ENCODE measurements around the gene BDH1.

Gene BDH1

DNA sequence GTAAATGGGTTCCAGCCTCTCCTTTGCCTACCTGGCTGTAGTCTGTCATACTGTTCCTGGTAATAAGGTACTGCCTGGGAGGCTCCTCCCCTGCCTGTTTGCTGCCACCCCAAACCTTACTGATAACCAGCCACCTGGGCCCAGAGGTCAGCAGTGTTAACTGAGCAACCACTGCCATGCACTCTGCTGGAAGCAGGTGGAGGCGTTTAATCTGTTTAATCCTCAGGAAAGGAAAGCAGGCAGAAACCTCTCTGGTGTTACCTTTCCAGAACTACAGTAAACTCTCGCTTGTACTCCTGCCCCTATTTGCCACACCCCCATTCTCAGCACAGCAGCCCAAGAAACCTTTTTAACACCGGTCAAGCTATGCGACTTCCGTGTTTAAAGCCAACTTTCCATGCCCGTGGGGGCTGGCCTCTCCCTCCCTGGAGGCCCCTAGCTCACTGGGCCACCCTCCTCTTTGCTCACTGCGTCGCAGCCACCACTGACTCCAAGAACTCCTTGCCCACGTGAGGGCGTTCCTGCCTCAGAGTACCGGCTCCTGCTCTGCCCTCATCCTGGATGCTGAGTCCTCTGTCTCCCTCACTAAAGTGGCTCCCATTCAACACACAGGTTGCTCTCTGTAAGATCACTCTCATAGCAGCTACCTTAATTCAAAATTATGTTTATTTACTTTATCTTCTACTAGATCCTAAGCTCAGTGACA is 8.3 kb downstream of the BDH1 start:
- no peak for DNase-seq

DNA sequence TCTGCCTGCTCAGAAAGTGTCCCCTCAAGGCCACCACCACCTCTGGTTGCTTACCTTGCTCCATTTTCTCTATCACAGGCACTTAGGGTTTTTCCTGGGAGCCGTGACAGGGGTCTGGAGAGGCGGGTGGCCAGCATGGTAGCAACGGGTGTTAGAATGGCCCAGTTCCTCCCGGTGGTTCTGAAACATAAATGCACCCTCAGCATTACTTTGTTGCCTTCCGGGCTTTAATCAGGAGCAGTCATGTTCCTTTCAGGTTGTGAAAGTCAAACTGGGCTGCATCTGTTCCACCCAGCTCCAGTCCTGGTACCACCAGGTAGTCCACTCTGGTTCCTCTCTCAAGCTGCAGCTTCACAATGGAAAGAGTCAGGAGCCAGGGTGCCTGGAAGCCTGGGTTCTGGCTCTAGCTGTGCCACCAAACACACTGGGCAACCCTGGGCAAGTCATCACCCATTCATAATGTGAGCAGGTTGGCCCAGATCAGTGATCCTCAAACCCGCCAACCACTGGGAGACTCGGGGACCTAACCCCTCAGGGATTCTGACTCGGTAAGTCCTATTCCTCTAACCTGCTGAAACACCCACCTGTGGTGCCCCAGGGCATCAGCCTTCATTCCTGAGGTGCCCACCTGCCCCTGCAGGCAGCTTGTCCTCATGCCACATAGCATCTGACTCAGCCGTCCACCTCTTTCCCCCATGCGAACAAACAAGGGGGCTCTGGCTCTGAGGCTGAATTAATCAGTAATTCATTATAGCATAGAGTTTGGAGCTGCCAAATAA is 9.3 kb downstream of the BDH1 start:
- DNase-seq = no peak

DNA sequence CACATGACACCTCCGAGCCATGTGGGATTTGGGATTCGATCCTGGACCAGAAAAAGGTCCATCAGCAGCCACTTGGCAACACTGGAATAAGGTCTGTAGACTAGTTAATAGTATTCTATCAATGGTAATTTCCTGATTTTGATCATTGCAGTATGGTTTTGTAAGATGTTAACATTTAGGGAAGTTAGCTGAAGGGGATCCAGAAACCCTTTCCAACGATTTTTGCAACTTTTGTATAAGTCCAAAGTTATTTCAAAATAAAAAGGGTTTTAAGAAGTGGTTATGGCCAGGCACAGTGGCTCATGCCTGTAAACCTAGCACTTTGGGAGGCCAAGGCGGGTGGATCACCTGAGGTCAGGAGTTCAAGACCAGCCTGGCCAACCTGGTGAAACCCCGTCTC is 10.2 kb downstream of the BDH1 start:
- no peak for DNase-seq

DNA sequence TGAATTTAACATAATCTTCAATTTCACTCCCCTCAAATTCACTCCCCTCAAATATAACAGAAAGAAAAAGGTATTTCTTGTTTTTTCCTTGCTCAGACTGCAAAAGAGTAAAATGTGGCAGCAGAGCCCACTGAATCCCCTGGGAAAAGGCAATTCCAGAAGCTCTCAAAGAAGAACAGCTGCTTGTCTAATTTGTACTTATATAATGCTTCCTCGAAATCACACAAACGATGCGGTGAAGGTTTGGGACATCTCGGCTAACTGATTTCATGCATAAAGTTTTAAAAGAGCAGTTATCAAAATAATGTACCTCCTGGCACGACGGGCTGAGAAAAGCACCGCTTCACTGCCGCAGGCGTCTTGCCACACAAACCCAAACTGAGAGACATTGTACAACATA is 10.7 kb downstream of the BDH1 start:
- DNase-seq = no peak

DNA sequence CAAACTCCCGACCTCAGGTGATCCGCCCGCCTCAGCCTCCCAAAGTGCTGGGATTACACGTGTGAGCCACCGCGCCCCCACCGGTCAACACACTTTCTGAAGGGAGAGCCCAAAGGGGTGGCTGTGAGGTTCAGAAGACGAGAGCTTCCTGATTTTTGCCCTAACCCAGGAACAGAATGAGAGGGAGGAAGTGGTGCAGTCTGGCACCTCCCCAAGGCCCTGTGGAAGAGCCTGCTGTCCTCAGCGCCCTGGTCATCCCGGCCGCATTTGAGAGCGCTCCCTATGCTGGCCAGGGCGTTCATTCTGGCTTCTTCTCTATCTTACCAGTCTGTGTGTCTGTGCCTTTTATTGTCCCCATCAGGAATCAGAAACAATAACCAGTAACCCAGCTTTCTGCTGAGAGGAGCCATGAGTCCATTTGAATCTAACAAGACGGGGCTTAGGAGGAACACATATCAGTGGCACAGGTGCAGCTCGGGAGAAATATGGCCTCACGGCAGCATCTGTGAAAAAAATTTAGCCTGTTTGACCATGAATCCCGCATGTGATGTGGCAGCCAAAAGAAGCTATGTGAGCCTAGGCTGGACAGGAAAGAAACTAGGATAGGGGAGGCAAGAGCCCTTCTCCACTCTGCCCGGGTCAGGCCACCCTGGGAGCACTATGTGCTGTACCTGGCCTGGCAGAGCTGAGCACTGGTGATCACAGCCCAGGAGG is 12.9 kb downstream of the BDH1 start:
- DNase-seq = no peak

DNA sequence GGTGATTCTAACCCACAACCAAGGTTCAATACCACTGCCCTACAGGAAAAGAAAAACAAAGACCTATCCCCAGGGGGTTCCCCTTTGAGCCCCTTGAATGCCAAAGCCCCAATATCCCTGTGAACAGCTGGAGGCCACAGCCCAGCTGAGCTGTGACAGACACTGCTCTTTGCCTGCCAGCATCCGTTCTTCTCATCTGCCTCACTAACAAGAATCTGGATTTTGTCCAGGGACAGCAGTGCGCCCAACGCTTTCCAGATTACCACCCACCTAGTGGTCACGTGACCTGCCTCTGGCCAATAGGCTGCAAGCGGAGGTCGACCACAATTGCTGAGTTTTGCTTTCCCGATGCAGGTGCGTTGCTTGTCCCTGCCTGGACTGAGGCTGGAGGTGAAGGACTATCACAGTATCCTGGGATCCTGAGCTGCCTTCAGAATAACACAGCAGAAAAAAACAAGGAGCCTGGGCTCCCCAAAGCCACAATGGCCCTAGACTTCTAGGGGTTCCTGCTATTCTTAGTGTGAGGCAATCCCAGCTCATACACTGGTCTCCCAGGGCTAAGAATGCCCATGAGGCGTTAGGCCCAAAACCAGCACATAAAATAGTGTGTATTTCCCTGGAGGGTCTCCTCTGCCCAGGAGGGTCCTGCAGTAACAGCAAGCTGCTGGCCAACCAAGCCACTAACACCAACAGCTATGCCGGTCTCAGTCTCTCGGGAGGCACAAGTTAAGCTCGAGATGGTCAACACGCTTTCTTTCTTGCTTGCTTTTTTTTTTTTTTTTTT is 13.8 kb downstream of the BDH1 start:
- no peak for DNase-seq

DNA sequence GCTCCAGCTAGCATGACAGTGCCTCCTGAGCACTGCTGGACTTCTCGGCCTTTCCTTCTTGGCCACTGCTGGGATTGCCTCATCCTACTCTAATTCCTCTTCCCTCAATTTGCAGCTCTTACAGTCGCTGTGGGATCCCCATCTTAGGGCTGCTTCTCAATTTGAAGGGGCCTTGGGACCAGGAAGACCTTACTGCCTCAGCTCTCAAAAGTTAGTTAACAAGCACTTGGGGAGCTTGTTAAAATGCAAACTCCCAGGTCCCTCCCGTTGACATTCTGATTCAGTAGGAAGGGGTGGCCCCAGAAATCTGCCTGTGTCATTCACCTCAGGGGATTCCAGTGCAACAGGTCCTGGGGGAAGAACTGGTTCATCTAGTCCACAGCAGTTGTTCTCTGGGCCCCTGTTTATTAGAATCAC is 14.8 kb downstream of the BDH1 start:
- DNase-seq = no peak

DNA sequence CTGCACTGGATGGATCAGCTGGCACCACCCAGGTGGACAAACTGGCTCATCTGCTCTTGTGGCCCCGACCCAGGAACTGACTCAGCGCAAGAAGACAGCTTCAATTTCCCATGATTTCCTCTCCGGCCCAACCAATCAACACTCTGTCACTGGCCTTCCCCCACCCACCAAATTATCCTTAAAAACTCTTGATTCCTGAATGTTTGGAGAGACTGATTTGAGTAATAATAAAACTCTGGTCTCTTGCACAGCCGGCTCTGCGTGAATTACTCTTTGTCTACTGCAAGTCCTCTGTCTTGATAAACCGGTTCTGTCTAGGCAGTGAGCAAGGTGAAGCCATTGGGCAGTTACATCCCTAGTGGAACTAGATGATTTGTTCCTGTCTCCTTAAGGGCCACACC is 16.1 kb downstream of the BDH1 start:
- no peak for DNase-seq

DNA sequence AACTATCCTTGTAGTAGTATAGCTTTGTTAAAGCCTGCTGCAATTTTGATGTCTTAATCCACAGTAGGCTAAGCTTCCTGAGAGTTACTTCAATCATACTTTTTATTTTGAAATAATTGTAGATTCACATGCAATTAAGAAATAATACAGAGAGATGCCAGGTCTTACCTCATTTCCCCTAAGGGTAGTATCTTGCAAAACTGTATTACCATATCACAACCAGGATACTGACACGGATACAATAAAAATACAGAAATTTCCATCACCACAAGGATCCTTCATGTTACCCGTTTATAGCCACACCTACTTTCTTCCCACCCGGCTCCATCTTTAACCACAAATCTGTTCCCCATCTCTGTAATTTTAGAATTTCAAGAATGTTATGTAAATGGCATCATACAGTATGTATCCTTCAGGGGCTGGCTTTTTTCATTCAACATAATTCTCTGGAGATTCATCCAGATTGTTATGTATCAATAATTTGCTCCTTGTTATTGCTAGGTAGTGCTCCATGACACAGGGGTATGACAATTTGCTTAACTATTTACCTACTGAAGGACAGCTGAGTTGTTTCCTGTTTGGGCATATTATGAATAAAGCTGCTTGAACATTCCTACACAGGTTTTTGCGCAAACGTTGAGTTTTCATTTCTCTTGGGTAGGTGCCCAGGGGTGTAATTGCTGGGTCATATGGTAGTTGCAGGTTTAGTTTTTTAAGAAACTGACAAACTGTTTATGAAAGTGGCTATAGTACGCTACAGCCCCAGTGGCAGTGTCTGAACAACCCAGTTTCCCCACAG is 21.6 kb downstream of the BDH1 start:
- DNase-seq = no peak

DNA sequence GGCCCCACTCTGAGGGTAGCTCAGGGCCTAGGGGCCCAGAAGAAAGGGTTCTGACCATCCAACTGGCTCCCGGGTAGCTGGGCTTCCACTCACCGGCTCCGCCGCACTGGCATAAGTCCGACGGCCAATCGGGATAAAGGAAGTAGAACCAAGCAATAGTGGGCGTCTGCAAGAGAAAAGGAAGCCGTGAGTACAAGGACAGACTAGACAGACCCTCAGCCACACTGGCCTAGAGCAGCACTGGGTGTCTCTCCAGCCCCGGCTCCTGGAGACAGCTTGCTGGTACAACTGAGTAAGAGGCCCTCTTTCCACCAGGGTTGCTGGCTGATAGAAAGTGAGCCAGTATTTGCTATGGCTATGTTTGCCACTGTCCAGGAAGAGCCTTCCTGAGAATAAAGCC is 22.4 kb downstream of the BDH1 start:
- no peak for DNase-seq

DNA sequence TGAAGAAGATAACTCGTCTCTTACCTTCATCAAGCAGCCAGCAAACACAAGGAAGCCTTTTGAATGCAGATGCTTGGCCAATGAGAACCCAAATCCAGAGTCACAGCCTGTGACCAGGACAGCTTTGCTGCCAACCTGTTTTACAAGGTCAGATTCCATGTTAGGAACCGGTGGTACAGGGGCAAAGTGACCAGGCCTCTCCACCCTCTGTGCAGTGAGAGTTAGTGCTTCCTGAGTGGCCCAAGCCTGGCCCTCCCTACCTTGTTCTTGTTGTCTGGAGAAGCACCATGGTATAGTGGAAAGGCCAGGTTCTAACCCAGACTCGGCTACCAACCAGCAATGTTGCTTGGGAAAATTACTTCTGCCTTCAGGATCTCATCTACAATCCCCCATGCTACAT is 23.4 kb downstream of the BDH1 start:
- DNase-seq = no peak

DNA sequence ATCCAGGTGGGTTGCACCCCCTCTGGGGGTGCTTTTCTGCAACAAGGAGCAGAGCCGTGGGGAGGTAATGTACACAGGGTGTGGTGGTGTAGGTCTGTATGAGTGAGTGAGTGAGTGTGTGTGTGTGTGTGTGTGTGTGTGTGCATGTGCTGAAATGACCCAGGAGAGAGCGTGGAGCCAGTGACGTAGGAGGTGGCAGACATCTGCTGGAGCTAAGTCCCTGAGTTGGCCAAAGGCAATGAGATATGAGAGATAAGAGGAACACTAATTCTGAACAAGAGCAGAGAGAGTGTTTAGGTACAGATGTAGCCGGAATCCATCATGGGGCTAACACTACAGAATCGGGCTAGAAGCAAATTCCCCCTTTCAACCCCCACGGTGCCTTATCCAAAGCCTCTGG is 27.6 kb downstream of the BDH1 start:
- no peak for DNase-seq

DNA sequence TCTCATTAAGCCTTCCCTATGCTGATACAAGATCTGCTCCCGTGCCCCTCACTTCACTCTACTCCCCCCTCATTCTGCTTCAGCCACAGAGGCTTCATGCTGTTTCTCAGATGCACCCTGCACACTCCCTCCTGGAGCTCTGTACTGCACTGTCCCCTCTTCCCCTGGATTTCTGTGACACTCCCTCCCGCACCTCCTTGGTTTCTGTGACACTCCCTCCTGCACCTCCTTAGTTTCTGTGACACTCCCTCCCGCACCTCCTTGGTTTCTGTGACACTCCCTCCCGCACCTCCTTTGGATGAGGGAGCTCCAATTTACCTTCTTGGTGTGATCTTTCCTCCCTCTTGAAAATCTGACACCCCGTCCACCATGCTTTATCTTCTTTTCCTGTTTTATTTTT is 28.2 kb downstream of the BDH1 start:
- DNase-seq = no peak

DNA sequence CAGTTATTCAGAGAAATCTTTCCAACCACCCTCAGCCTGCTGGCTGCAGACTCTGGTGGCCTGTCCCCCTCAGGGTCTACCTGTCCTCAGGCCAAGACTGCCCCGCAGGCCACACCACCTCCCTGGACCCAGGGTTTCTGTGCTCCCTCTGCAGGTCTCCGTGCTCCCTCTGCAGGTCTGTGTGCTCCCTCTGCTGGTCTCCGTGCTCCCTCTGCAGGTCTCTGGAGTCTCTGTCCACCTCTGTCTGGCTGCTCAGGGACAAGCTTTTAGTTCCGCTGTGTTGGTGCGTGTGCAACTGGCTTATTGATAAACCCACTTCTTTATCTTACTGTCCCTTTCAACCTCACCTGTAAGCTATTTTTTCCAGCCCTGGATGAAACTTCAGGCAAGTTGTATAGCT is 30.1 kb downstream of the BDH1 start:
- DNase-seq = no peak

DNA sequence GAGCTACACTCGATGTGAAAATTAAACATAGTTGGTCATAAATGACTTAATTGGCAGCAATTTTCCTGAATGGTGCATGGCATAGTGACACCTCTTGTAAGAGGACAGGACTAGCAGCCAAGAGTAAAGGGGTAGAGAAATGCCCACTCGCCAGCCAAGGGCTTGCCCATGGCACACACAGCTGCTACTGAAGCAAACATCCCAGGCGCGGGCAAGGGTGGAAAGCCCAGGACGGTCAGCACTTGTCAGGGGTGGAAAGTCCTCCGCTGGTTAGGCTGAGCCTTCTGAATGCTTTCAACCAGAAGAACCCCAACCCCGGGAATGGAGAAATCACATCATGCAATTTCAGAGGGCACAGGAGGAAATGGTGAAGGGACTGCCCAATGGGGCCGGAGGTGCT is 31.6 kb downstream of the BDH1 start:
- no peak for DNase-seq

DNA sequence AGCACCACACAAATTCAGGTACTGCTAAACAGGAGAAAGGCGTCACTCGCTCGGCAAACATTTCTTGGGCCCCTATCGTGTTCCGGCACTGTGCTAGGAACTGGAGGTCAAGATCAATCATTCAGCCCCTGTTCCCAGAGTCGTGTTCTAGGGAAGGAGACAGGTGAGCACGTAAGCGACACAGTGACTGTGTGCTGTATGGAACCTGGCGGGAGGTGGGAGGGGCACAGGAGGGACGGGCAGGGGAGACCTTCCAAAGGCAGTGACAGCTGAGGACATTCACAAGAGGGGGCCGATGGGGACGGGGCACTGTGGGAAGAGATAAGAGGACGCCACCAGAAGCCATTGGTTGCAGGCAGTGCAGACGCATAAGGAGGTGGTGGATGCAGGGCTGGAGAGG is 32.2 kb downstream of the BDH1 start:
- DNase-seq = no peak

DNA sequence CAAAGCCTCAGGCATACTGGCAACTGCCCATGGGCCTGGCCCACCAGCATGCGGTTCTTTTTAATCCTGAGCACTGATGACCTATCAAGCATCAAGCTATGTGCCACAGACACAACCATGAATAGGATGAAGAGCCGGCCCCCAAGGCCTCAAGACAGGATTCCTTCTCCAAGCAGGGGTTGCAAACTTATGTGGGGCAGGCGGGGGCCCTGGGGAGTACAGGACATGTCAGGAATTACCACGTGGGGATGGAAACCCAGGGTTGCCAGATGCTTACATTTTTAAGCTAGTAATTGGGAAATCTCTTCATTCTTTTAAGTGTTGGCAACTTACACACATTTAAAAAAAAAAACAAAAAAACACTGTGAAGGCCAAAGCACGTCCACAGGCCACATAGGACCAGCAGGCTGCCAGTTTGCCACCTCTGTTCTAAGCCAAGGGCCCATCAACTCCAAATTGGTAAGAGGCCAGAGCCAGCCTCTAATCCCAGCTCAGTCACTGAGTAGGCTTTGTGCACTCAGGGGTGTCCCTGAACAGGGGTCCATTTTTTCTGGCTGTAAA is 32.8 kb downstream of the BDH1 start:
- DNase-seq = no peak

DNA sequence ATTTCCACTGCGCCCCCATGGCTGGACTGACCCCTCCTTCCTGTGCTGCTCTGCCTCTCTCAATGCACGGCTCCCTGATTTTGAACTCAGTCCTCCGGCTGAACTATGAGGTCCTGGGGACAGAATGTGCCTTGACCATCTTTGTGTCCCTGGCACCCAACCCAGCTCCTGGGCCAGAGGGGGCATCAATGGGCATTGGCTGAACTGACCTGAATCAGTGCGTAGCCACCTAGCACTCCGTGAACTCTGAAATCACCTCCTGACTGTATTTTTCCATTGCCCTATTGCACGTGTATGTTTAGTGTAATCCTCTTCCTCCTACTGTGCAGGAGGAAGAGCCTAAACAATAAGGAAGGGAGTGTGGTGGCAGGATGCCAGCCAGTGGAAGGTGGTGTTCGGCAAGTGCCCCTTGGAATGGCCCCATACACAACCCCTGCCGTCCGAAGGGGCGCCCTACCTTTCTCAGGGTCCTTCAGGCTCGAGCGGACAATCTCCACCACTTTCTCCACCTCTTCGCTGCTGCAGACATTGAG is 33.5 kb downstream of the BDH1 start:
- DNase-seq = no peak

DNA sequence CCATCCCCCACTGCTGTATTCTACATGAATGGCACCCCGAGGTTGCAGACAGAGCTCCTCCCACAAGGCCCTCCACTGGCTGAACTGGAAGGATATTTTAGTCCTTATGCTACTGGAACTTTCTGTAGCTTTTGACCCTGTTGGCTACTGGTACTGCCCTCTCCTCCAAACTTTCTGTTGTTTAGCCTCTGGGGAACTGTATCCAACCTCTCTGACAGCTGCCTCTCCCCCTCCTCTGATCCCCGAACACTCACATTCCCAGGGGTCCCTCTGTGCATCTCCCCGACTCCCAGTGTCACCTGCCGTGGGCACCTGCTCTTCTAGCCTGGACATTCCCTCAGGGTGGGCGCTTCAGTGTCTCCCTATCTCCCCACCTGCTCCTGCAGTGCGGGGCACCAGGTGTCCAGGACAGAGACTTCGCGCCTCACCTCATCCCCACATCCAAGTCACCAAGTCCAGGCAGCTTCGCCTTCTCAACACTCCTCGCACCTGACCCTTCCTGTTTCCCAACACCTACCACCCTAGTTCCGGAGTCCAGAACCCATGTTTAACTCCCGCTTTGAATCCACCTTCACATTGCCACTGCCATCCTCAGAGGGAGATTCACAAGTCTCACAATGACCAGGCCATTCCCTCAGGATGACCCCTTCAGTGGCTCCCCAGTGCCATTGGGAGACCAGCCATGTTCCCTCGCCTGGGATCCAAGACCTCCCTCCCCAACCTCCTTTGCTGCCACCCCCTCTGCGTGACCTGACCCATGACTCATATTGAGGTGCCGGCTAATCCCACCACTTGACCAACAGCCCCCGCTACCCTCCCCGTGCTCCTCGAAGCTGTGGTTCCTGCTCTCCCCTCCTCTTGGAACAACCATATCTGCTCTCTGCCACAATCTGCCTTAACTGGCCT is 34.2 kb downstream of the BDH1 start:
- no peak for DNase-seq
